Stimulated activated CD4-positive, alpha-beta T cell treated with anti-CD3 and anti-CD28 coated beads, Interleukin-1b, Interleukin-23, amount 100 ng/mL, for 48 hours (primary cell): Measurements from ENCODE around the gene RIMKLA.

Experiments
- DNase-seq: peaks from one replicate; pipeline ENCODE4 v3.0.0-alpha.2; 2020

The RIMKLA gene

DNA sequence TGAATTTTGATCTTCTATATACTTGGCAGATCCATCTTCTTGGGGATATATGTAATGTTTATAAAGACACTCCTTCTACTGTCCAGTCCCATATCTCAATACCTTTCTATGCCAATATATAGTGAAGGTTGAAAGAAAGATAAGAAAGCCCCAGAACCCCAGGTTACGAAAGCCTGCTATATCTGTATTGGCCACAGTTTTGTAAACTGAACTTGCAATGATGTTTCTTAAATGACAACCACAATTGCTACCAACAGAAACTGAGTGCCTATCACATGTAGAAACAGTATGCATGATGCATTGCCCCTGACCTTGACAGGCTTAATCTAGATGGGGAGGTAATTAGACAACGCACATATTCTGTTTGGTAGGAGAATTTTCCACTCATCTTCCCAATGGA lies 7.8 kb upstream of the RIMKLA start:
- no peak for DNase-seq

DNA sequence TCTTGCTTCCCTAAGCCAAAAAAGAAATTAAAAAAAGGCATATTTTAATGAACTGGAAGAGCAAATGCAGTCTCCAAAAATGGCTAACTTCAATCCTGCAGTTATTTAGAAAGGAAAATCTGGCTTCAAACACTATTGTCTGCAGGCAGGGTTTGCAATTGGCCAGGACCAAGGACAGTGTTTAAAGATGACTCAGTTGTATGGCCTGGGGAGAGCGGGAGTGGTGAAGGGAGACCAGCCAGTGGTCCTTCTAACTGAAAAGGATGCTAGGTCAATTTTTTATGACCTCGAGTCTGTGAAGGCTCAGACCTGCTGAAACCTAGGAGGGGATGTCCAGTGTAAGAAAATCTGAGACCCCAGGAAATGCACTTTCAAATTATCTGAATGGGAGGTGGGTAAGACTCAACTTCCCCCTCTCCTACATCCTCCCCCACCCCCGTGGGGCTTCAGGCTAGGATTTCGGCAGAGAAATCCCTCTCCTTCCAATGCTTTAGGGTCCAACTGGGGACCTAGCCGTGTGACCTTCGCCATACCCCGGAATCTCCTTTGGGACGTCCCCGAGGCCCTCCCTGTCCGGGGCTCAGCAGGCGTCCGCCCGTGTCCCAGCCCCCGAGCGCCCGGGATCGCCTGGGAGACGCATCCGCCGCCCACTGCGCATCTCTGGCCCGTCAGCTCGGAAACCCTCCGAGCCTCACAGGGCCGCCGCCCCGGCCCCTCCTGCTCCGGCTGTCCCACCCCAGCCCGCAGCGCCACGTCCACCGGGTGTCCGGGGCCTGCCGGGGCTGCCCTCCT lies 602 bp upstream of the RIMKLA start:
- no peak for DNase-seq

DNA sequence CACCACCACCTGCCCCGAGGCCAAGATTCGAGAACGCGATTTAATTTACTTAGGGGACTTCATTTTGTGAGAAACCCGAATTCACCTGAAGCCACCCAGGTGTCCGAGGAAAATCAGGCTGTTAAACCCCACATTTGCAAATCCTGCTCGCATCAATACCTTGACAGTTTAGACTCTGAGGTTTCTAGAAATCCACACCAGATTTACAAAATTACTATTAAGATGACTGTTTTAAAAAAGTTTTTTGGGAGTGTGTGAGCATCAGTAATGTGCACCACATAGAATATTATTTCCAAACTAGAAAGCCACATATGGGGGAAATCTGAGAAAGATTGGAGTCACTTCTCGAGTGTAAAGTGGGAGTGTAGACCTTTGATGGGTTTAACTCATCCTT lies 685 bp downstream of the RIMKLA start:
- DNase-seq: no peak

DNA sequence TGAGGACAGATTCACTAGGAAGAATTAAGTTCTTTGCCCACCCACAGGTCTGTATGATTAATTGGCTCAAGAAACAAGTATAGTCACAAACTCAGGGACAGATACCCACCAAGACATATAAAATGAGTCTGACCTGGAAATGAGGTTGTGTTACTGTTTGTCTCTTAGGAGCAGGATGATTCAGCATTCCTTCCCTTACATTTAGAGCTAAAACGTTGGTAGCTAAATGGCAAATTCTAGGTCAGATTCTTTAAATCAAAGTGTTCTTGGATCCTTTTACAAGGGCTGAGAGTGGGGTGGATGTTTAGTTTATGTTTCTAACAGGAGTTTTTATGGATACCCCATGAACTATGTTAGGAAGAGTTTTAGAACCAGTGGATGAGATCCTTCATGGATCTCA lies 4.7 kb downstream of the RIMKLA start:
- no peak for DNase-seq

DNA sequence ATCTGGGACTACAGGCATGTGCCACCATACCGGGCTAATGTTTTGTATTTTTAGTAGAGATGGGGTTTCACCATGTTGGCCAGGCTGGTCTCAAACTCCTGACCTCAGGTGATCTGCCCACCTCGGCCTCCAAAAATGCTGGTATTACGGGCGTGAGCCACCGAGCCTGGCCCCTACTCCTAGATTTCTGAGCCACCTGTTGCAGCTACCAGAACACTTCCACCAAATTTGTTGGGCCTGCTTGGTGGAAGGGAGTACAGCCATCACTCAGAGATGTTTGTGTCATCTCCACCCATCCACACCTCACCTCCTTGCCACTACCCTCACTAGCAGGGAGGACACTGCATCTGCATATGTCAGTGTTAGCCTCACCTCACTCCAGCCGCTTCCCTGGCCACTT lies 5.5 kb downstream of the RIMKLA start:
- DNase-seq: no peak

DNA sequence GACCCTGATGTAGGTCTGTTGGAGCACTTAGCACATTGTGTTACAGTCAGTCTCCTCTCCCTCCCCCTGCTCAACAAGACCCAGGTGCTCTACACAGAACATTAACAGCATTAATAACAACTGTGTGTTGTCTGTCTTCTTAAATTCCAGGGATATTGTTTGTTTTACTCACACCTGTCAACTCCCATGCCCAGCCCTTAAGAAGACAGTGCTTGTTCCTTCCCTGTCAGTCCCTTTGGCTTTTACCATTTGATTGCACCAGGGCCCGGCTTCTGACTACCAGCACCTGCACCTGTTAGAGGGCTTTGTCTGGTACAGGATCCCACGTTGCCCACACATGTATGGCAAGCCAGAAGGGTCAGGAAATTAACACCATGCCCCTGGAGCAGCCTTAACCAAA lies 11.7 kb downstream of the RIMKLA start:
- DNase-seq: no peak

DNA sequence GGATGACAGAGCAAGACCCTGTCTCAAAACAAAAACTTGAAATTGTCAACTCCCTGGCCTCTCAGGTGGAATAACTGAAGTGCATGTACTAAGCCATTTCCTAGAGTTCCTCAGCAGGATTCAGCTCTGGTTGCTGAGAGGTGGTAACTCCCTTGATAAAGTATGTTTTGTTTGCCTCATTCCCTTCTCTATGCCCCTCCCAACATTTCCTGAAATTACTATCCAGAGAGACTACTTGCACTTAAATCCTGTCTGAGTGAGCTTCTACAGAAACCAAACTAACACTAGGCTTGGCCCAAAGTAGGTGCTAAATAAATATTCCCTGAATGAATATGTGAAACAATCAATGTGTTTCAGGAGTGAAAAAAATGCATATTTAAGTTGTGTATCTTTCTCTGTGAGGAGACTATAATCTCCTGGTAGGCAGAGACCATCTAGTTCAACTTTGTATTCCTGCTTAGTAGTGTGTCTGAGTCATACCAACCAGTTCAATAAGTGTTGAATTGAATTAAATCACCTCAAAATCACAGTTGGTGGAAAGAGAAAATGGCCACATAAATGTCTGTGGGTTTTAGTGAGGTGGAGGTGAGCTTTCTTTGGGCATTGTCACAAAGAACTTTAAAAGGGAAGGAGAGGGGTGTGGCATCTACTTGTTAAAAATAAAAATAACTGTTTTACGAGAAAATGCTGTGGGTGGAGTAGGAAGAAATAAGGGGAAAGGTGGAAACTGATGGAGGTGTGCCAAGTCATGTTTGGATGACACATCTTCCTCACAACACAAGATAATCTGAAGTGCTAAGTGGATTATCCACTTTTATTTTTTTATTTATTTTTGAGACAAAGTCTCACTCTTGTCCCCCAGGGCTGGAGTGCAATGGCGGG lies 12.6 kb downstream of the RIMKLA start:
- no peak for DNase-seq

DNA sequence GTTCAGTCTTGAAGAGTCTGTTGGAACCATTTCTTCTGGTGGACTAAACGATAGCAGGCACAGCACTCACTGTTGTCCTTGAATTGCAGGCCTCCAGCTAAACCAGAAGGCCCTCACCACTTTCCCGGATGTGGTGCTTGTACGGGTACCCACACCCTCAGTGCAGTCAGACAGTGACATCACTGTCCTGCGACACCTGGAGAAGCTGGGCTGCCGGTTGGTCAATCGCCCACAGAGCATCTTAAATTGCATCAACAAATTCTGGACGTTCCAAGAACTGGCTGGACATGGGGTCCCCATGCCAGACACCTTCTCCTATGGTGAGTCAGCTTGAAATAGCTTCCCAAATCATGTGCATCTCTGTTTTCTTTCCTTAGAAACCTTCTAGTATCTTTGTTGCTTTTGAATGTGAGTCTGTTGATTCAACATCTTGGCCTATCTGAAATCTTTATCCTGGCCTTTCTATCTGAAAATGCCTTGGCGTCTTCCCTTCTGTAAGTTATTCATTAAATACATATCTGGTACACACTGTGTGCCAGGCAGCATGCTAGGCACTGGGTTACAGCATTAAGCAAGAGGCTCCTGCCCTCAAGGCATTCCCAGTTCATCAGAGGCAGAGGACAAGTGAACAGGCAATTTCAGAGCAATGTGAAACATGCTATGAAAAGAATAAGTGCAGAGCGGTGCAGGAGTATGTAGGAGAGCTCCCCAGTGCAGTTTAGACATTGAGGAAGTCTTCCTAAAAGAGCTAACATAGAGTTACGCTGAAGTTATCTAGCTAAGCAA lies 18.9 kb downstream of the RIMKLA start:
- DNase-seq: no peak

DNA sequence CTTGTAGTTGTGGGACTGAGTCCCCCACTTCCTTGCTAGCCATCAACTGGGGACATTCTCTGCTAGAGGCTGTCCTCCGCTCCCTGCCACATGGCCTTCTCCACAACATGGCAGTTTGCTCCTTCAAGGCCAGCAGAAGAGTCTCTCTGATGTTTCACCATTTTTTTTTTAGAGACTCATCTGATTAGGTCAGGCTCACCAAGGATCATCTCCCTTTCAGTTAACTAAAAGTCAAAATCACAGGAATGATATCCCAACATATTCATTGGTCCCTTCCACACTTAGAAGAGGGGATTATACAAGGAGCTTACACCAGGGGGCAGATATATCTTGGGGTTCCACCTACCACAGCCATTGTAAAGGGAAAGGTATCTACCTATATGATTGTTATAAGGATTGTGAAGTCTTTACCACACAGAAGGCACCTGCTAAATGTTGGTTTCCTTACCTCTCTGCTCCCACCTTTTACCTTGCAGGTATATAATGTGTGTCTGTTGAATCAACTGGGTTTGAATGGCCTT lies 23.3 kb downstream of the RIMKLA start:
- no peak for DNase-seq

DNA sequence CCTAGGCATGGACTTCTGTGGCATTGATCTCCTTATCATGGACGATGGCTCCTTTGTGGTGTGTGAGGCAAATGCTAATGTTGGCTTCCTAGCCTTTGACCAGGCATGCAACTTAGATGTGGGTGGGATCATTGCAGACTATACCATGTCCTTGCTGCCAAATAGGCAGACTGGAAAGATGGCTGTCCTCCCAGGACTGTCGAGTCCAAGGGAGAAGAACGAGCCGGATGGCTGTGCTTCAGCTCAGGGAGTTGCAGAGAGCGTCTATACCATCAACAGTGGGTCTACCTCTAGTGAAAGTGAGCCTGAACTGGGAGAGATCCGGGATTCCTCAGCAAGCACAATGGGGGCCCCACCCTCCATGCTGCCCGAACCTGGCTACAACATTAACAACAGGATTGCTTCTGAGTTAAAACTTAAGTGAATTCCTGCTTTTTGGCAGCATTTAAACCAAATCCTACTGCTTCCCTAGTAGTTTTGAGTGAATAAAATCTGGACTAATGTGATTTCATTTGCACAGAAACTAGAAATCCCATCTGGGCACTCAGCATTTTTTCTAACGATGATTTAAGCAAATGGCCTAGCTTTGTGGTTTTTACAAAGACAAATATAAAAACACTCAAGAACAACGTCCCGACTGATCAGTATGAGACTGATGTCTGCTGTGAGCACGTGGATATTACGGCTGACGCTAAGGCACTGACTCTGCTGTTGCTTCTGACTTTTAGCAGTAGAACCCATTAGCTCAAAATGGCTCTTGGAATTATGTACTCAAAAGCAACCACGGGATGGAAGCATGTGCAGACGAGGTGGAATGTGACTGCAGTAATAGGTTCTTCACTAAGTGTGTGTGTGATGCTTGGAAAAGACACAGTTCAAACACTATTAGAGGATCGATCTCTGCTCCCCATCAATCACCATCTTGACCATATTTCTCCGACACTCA lies 34.2 kb downstream of the RIMKLA start:
- no peak for DNase-seq

DNA sequence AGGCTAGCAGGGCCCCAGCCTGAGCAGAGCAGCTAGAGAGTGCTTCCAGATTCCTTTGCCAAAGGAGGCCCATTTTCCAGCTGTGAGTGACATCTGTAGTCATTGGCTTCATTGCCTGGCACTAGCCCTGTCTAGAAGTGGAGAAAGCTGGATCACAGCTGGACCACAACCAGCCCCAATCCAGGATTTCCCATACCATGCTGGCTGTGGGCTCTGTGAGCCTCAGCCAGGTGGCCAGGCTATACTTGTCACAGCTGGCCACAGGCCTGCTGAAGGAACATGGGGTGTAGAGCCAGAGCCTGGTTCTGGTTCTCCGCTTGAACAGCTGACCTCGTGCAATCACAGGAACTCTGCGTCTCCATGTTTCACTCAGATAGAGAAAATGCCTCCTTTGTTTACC lies 36.6 kb downstream of the RIMKLA start:
- DNase-seq: no peak

DNA sequence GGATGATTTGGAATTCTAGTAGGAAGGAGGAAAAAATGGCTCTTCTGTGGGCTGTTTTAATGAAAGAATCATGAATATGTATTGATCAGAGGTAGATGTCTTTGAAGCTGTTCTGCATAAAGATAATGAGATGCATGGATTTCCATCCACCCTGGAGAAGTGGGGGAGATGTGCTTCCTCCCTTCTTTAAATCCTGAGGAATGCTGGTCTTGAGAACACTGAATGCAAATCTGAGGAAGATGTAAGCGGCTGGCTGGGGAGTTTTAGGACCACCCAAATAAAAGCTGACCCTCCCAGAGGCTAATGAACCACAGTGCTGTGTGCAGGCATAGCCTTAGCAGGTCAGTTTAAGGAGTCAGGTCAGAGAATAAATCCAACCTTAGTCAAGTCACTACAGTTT lies 37.9 kb downstream of the RIMKLA start:
- no peak for DNase-seq

DNA sequence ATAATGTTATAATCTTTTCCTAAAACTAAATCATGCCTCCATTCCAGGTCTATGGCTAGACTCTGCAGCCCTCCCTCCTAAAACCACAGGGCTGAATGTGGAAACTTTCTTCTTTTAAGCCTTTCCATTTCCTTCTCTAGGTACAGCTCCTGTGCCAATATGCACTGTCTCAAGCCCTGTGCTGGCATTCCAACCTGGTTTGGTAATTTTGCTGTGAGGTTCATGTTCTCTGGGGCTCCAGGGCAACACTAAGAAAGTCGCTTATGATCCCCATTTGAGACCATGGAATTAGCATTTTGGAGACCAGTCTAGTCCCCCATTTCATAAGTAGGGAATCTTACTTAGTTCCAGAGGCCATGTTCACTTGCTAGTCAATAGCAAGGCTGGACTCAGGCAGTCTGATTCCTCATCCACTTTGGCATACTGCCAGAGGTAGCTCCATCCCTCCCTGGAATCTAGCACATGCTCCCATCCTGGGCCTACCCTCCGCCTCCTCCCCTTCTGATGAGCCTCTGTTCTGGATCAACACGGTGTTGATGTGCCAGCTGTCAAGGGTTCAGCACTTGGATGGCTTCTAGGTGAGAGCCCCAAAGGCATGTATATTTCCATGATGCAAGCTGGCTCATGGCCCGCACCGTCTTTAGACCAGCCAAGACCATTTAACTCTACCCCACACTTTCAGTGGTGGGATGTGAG lies 38.7 kb downstream of the RIMKLA start:
- DNase-seq: no peak

DNA sequence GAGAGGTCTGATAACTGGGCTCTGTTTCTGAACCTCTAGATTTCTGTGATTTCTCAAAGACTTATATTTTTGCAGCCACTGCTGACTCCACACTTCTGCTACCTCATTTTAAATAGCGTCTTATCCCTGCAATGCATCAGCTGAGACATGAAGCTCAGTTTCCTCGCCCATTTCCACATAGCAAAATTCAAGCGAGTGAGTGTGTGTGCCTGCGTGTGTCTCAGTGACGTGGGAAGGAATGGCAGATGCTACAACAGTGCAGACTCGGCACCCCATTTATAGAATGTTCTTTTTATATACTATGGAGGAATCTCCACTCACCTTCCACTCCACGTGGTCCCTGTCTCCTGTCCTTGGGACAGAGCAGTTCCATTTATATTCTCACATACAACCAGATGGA lies 39.5 kb downstream of the RIMKLA start:
- no peak for DNase-seq

DNA sequence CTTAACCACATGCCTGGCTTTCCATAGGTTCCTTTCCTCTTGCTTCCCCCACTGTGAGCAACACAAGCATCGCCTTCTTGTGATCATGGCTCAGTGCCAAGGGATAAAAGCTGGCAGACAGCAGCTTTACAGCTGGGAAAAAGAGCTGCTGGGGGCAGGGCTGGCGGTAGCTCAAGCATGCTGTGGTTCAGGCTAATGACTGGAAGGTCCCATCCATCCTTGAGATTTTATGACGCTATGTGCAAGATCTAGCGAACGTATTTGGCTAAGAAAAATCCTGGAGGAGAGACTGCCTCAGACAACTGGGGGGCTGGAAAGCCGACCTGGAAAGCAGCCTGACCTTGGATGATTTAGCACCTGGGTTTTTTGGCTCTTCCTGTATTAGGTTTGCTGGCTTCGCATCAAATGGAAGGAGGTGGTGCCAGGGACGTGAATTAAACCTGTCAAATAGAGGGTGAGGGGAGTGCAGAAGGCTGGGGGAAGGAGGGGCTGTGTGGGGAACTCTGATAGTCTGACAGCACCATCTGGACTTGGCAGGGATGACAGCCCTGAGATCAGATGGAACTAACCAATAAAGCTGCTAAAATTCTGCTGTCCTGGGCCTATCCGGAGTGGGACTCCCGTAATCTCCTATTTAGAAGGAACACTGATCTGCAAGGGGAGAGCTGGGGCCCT lies 40.5 kb downstream of the RIMKLA start:
- no peak for DNase-seq

DNA sequence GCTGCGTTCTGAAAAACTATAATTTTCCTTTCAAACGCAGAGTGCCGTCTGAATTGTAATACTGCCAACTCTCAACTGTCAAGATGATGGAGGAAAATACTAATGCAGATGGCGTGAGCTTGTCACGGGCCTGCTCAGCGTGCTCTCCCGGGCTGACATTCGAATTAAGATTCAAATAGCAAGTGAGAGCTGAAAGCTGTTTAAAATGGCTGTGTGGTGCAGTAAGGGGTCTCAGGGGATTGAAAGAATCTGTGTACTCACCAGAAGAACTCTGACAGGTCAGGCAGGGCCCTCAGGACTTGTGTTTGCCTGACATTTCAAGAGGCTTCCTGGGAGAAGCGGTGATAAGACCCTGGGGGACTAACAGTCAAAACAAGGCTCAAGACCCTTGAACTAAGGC lies 42.1 kb downstream of the RIMKLA start:
- no peak for DNase-seq

DNA sequence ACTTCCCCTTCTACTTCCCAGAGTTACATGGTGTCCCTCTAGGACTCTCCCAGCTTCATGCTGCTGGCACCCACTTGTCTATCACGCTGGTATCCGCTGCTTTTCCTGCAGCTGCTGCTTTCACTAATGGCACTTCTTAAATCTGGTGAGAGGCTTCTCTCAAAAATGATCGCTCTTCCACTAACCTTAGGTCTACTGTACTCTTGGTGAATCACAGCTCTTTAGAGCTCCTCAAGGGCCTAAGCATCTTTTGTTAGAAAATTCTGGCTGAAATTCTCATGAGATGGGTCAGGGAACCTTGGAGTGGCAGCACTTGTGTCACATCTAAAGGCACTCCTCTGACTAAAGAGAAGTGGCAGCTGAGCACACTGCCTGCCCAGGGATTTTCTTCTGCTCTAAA lies 43.1 kb downstream of the RIMKLA start:
- DNase-seq: no peak

DNA sequence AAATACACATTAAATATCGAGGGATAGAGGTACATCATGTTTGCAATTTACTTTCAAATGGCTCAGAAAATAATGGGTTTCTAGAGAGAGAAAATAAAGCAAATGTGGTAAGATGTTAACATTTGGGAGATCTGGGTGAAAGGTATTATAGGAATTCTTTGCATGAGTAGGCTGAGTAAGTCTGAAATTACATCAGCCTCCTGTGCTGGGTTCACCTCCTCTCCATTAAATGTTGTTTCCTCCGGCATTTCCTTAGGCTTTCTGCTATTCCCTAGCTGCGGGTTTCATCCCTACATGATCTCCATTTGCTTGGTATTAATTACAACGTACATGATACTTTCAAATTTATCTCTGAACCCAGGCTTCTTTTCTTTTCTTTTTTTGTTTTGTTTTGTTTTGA lies 43.6 kb downstream of the RIMKLA start:
- DNase-seq: no peak

DNA sequence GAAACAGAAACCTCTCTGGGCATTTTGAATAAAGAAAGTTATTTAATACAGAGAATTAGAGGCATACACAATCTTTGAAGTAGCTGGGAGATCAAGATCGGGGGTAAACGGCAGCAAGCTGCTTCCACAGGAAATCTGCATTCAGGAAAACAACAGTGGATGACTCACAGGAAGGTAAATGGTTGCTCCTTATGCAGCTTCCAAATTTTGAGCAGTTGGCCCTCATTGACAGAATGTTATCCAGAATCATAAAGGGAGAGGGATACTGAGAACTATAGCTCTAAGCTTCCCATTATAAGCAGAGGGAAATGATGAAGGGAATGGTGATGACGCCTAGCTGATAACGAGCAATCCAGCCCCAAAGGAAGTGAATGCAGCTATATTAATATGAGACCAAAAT lies 46.6 kb downstream of the RIMKLA start:
- no peak for DNase-seq

DNA sequence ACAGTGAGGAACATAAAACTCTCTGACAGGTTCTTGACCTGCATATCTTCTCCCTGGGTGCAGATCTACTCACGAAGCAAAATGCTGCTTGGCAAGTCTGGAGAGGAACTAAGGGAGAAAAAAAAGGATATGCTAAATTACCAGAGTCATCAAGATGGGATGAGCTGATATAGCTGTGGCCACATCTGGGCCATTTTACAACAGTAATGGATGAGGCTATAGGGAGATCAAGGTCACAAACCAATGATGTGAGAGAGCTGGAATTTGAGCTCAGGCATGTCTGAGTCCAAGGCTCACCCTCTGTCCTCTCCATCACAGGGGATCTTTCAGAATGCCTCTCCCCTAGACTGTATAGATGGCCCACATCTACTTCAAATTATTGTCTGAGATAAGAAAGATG lies 49.0 kb downstream of the RIMKLA start:
- no peak for DNase-seq
